Bronchial epithelial cell (primary cell): ENCODE measurements around the gene NET1. TPM values are rescaled to one million over a fixed set of nuclear protein-coding genes. Genes with fewer than 3 reads are reported as not detected.

Experiments used
- DNase-seq: peaks from one replicate; pipeline ENCODE4 v3.0.0-alpha.2; 2010; ENCODE audit warnings: low read depth
- FAIRE-seq: peaks from 2 replicates; lab custom pipeline; 2011; peaks lifted over from hg19 to GRCh38; lab: Jason Lieb, UNC
- H3K27me3 ChIP-seq: 2 replicates; pipeline ENCODE4 v1.5.1; 2011; ENCODE audit warnings: low read length; ENCODE audit not compliant: control insufficient read depth, insufficient read depth
- H3K36me3 ChIP-seq: 2 replicates; pipeline ENCODE4 v1.5.1; 2011; ENCODE audit warnings: low read length; ENCODE audit not compliant: control insufficient read depth, insufficient read depth
- H3K4me3 ChIP-seq: 2 replicates; pipeline ENCODE4 v1.5.1; 2011; ENCODE audit warnings: mild to moderate bottlenecking, low read depth, low read length, control low read depth
- CTCF ChIP-seq: IDR thresholded peaks from 2 replicates; pipeline ENCODE4 v1.5.1; 2011; ENCODE audit warnings: mild to moderate bottlenecking, moderate library complexity, low read length, control low read depth, inconsistent platforms; ENCODE audit not compliant: insufficient read depth, severe bottlenecking
- total RNA-seq: library from RNA; depleted of rRNA; stranded (reverse); fragments of >200 nt; gene quantifications from 2 replicates; pipeline ENCODE4 v1.2.1, GENCODE V29; 2014

NET1 gene
- total RNA-seq, 1 donor from 2014 or later, result 118 TPM

GRCh38 chr10:5442990-5443370 is 30.6 kb downstream of the NET1 start:
- no peak for DNase-seq
- TF ChIP-seq CTCF, result no peak
- Histone ChIP-seq H3K36me3 (no peaks in the 10 kb centered on the region), H3K27me3 (no peaks in the 10 kb centered on the region), H3K4me3 (no peak overlapping the region)
- FAIRE-seq, result no peak

- Histone ChIP-seq H3K27me3 (no peaks in the 10 kb centered on the region), H3K4me3 (no peak overlapping the region), H3K36me3 (no peaks in the 10 kb centered on the region)
- TF ChIP-seq CTCF, result no peak
- DNase-seq (no peak), FAIRE-seq (no peak)
Measured at GRCh38 chr10:5443429-5443828, 31.1 kb downstream of the NET1 start.

- no peak for FAIRE-seq
- no peaks in the 10 kb centered on the region for H3K36me3 ChIP-seq
- DNase-seq, result no peak
- no peak for TF ChIP-seq CTCF
- no peak overlapping the region for H3K4me3 ChIP-seq
- H3K27me3 ChIP-seq, result no peaks in the 10 kb centered on the region
Measured at GRCh38 chr10:5445006-5445405, 32.6 kb downstream of the NET1 start.

- FAIRE-seq (no peak), DNase-seq (peak; percentile 94)
- TF ChIP-seq CTCF, result no peak
- Histone ChIP-seq H3K36me3 (no peaks in the 10 kb centered on the region), H3K4me3 (peak overlapping the region; percentile 58), H3K27me3 (no peaks in the 10 kb centered on the region)
Measured at GRCh38 chr10:5446390-5446926, 34.1 kb downstream of the NET1 start.

GRCh38 chr10:5447056-5447455 is 34.7 kb downstream of the NET1 start:
- DNase-seq (peak; percentile 33), FAIRE-seq (no peak)
- Histone ChIP-seq H3K4me3 (peak overlapping the region; percentile 58), H3K27me3 (no peaks in the 10 kb centered on the region), H3K36me3 (no peaks in the 10 kb centered on the region)
- TF ChIP-seq CTCF, result no peak

- peak; percentile 31 for DNase-seq
- no peak for TF ChIP-seq CTCF
- peak overlapping the region; percentile 58 for H3K4me3 ChIP-seq
- H3K27me3 ChIP-seq, result no peaks in the 10 kb centered on the region
- H3K36me3 ChIP-seq, result peaks cover 3% of the 10 kb centered on the region
- FAIRE-seq, result no peak
Measured at GRCh38 chr10:5447611-5448071, 35.3 kb downstream of the NET1 start.
